Adrenal gland (tissue), 5 donors: ENCODE measurements around the gene SPARC.

Source experiments
- POLR2A ChIP-seq, 2 donors: fragments of 450-650 bp; IDR thresholded peaks; one replicate each; pipeline ENCODE4 v1.6.1; 2017; ENCODE audit warnings: antibody characterized with exemption in 2 of 2, mild to moderate bottlenecking in 2 of 2, moderate library complexity in 1 of 2
- TF ChIP-seq, protein P1 (sequence below), 6 experiments: fragments of 450-650 bp in 4 of 6; fragments of 200-600 bp in 2 of 6; sonication (generic) in 1 of 6; IDR thresholded peaks; 1 replicate in 5 of 6; 2 replicates in 1 of 6; pipeline versions ENCODE4 v1.5.1 to v1.8.0; 2016 to 2021; ENCODE audit warnings: antibody characterized with exemption in 6 of 6, mild to moderate bottlenecking in 2 of 6, moderate library complexity in 1 of 6
- donor health status: DM: no; HTN: no; CAD: no.

DNA sequence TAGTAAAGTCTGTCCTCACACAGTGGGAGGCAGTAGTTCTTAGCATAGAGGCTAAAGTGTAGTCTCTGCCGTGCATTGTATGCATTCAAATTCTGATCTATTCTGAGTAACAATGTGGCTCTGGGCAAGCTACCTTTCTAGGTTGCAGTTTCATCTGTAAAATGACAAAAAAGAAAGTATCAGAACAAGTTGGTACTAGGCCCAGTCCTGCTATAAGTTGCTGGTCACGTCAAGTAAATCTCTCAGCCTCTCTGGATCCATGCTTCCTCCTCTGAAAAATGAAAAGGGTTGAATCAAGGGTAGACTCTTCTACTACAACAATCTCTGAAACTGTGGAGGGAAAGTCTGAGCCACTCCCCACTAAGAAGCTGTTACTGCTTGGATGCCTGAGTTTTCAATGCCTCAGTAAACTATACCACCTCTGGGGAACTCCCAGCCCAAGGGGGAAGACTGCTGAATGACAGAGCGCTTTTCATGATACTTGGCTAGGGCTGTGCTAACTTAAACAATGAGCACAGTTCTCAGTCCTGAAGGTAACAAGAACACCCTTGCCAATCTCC is 34.5 kb upstream of the SPARC start:
- TF ChIP-seq, protein P1, sequence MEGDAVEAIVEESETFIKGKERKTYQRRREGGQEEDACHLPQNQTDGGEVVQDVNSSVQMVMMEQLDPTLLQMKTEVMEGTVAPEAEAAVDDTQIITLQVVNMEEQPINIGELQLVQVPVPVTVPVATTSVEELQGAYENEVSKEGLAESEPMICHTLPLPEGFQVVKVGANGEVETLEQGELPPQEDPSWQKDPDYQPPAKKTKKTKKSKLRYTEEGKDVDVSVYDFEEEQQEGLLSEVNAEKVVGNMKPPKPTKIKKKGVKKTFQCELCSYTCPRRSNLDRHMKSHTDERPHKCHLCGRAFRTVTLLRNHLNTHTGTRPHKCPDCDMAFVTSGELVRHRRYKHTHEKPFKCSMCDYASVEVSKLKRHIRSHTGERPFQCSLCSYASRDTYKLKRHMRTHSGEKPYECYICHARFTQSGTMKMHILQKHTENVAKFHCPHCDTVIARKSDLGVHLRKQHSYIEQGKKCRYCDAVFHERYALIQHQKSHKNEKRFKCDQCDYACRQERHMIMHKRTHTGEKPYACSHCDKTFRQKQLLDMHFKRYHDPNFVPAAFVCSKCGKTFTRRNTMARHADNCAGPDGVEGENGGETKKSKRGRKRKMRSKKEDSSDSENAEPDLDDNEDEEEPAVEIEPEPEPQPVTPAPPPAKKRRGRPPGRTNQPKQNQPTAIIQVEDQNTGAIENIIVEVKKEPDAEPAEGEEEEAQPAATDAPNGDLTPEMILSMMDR (IDR thresholded peaks at IDR 0.05), result no peak
- TF ChIP-seq POLR2A (IDR thresholded peaks at IDR 0.05), result no peak
